Measurements from ENCODE around the gene BOLL.
"Not testable (repeated sequence)": the region's sequence is repeated elsewhere in the genome, so short reads cannot be mapped to it uniquely, and the experiment has no call there.

The BOLL gene, protein sequence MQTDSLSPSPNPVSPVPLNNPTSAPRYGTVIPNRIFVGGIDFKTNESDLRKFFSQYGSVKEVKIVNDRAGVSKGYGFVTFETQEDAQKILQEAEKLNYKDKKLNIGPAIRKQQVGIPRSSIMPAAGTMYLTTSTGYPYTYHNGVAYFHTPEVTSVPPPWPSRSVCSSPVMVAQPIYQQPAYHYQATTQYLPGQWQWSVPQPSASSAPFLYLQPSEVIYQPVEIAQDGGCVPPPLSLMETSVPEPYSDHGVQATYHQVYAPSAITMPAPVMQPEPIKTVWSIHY

DNA sequence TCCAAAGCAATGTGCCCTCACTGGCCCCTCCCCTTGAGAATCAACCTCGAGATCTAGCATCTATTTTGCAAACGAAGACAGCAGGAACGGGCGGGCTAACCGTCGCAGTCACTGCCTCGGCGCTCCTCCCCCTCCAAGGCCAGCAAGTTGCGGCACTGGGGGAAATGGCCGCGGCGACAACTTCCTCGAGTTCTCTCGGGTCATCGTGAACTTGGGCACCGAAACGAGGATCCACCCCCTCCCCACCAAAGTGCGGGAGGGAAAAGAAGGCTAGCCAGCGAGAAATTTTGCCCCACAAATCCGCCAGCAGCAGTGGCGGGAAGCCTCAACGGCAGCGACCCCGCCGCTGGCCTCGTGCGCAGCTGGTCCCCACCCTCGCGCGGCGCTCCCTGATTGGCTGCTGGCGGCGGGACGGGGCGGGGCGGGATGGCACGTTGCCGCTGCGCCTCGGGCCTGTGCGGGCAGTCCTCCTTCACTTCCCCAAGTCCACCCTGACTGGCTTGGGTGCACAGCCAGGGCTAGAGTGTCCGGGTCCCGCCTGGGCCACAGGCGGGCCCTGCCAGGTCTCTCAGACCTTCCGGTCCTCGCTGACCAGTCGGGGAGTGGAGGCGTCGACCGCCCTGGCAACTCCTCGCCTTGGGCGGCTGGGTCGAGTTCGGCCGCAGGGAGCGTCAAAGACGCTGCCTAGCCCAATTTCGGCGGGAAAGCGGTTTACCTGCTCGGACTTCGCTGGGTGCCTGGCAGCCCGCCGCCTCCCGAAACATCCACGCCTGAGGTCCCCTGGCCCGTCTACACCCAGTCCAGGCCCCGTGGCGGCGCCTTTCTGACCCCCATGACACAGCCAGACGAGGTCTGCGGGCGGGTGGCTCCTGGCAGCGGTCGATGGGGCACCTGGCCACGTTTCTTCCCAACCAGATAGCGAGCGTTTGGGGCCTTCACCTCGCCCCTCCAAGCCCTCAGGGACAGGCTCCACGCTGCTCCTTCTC is at the start of gene BOLL:
TSS of gene BOLL (minus strand) at position 364 of the 986 bp plus-strand sequence. CDS start 3,469 bp downstream, outside the sequence.
- DNase-seq (ENCODE audit: low read depth): no peak

DNA sequence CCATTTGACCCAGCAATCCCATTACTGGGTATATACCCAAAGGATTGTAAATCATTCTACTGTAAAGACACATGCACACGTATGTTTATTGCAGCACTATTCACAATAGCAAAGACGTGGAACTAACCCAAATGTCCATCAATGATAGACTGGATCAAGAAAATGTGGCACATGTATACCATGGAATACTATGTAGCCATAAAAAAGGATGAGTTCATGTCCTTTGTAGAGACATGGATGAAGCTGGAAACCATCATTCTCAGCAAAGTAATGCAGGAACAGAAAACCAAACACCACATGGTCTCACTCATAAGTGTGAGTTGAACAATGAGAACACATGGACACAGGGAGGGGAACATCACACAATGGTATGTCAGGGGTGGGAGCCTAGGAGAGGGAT is 49.7 kb upstream of the BOLL start:
- DNase-seq (ENCODE audit: low read depth): not testable (repeated sequence)

DNA sequence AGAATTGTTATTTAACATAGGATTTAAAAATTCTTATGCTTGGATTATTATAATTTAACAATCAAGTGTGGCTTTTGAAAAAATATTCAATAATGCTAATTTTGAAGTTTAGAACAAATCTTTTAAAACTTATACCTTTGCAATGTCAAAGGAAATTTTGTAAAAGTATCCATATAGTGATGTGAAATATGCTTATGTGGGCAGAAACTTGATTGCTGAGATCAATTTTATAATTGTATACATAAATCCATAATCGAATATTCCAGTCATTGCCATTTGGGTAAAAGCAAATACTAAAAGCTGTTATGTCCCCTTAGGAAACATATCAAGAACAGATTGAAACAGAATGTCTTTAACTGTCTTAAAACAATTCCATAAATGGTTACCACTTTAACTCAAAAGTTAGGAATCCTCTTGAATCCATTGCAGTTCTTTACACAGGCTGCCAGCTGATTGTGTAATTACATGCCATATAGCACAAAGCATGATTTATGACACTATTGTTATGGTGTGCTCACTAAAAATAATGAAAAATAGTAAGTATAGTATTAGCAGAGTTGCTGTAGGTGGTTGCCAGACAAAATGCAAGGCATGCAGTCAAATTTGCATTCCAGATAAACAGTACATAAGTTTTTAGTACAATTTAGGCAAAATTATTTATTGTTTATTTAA is 43.5 kb upstream of the BOLL start:
- no peak for DNase-seq (ENCODE audit: low read depth)

DNA sequence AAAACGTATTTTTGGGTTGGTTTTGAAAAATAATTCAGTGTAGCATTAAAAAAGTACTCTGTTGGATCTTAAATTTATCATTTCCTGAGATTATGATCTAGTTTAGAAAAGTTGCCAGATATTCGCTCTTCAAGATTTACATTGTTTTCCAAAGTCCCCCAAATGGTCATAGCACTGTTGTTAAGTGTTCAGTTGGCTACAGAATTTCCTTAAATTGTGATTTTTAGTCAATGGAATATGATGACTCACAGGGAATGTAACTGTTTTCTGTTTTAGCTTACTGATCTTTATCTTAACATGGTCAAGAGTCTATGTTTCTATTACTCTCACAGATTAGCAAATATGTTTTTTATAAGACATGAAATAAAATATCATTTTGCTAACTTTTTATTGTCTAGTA is 42.5 kb upstream of the BOLL start:
- DNase-seq (ENCODE audit: low read depth): peak; percentile 23

DNA sequence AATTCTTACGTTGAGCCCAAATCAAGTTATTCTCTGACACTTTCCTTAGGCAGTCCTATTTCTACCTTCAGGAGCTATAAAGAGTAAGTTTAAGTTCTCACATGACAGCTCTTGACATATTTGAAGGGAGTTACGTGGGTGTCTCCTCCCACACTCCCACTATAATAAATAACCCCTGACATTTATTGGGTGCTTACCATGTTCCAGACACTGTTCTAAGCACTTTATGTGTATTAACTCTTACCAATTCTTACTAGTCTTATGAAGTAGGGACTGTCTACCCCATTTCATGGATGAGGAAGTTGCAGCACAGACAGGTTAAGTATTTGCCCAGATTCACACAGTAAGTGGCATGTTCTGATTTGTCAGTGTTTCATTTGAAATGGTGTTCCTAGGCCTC is 37.2 kb upstream of the BOLL start:
- DNase-seq (ENCODE audit: low read depth): no peak

DNA sequence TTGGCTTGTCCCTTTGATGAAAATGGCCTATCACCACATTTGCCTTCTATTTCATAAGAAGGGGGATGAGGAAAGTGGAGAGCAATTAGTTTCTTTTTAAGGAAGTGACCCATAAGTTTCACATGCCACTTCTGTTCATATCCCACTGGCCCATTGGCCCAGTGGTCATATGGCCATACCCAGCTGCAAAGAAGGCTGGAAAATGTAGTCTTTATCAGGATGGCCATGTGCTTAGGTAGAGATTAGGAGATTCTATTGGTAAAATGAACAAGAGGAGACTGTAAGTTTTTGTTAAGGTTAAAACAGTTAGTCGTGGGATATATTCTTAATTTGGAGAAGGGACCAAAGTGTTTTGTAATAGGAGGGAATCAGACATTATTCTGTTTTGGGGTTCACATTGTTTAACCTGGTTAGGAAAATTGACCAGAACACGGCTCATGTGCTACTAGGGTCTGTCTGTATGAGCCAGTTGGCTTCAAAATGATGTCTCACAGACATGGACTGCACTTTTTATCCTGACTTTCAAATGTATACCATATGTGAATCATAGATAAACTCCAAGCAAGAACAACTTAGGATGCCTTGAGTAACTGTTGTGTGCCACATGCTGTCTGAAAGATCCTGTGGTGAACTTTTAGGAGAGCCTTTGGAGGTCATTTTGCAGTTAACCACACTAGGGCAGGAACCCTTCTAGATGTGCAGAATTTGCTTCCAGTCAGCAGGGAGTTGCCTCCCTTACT is 36.6 kb upstream of the BOLL start:
- no peak for DNase-seq (ENCODE audit: low read depth)

DNA sequence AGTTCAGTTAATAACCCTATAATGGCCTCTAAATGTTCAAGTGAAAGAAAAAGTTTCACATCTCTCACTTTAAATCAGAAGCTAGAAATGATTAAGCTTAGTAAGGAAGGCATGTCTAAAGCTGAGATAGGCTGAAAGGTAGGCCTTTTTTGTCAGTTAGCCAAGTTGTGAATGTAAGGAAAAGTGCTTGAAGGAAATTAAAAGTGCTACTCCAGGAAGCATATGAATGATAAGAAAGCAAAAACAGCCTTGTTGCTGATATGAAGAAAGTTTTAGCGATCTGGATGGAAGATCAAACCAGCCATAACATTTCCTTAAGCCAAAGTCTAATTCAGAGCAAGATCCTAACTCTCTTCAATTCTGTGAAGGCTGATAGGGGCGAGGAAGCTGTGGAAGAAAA is 29.4 kb upstream of the BOLL start:
- no peak for DNase-seq (ENCODE audit: low read depth)

DNA sequence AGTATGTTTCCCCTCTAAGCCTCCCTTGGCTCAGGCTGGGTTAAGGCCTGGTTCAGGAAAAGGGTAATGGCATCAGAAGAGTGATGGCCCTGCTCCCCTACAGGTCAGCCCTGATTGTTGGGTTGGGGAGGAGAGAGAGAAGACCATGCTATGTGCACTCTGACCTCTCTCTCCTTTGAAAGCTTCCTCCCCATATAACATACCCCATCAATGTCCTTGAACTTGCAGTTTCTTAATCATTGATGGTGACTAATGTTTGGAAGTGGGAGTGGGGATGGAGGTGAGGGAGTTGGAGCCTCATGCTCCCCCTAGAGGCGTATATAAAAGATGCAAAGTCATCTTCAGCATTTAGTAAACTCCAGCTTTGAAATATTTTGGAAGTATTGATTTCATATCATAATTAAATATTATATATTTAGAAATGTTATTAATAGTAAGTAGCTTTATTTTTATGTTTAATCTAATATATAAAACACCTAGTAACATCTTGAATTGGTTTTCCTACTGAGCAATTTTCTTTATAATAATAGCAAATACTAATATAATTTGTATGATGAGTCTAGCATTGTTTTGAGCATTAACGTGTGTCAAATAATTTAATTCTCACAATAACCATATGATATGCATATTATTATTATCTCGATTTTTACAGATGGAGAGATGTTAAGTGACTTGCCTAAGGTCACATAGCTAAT is 28.1 kb upstream of the BOLL start:
- peak; percentile 78 for DNase-seq (ENCODE audit: low read depth)

DNA sequence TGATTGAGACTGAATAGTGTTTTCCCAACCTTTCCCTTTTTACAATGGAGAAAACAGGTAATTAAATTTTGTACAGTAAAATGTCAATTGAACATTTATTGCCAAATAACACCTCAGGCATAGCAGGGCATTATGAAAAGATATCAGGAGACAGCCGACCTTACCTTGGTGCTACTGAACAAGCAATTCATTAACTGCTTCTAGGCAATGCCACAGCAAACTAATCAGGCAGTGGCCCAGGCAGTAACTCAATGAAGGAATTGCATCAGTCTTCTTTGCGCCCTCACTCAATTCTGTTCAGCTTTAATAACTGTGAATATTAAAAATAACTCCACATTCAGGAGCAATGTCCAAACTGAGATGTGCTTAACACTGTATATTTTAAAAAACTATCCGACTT is 25.4 kb upstream of the BOLL start:
- no peak for DNase-seq (ENCODE audit: low read depth)

DNA sequence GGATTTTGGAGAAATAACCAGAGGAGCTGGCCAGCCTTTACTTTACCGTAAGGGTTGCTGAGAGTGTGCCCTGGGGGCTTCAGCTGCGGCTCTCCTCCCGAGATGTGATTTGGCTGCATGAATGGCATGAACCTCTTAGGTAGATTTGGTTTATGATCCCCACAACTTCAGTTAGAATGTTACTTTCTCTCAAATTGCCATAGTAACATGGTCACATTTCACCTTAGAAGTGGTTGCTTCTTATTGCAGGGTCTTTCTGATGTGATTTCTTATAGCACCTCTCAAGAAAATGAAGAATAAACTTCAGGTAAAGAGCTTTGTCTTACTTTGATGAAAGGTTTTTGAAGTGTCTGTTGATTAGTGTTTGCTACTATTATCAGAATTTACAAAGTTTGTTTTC is 24.9 kb upstream of the BOLL start:
- DNase-seq (ENCODE audit: low read depth): no peak

DNA sequence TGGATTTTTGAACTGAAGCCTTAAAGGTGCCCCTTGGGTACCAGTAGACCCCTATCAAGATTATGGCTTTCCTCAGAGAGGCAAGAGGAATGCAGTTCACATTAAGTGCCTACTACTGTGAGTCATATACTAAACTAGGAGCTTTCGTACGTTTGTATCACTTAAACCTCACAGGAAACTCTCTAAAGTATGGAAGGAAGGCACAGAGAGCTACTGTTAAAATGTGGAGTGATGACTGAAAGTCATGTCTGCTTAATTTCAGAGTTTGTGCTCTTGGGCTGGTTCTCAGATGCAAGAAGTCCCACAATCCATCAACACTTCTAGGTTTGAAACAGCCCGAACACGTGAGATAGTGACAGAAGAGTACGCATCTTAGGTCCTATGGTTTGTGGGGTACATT is 23.9 kb upstream of the BOLL start:
- DNase-seq (ENCODE audit: low read depth): no peak

DNA sequence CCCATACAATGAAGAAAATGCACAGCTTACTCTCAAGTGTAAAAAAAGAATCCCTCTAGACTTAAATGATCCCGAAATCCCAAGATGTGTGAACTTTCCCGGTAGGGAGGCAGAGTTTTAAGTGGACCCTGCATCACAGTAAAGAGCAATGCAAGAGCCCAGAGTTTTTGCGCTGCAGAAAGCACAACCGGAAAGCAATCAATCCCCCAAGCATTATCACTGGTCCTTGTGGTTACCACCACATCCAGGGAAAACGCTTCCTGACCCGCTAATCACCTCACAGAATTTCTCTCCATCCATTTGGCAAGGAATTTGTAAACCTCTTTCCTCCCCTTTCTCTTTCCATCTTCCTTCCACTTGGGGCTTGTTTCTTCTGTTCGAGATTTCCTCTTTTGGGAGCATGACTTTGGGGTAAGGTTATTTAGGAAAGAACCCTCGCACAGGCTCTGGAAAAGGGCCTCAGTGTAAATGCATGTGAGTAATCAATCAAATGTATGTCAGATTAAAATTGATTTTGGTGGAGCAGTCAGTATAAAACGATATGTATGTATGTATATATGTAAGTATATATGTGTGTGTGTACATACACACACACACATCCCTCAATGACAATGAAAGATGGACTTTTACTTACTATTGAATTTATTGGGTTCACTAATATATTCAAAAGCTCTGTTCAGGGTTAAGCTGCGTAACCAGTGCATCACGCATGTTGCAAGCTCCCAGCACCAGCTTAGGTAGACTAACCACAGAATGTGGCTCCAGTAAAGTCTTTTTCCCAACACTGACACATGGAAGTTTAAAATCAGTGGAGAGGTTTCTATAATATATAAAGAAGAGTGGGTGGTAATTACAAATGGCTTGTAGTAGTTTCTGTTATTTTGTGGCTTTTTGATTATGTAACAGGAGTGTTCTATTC is 20.9 kb upstream of the BOLL start:
- DNase-seq (ENCODE audit: low read depth): no peak

DNA sequence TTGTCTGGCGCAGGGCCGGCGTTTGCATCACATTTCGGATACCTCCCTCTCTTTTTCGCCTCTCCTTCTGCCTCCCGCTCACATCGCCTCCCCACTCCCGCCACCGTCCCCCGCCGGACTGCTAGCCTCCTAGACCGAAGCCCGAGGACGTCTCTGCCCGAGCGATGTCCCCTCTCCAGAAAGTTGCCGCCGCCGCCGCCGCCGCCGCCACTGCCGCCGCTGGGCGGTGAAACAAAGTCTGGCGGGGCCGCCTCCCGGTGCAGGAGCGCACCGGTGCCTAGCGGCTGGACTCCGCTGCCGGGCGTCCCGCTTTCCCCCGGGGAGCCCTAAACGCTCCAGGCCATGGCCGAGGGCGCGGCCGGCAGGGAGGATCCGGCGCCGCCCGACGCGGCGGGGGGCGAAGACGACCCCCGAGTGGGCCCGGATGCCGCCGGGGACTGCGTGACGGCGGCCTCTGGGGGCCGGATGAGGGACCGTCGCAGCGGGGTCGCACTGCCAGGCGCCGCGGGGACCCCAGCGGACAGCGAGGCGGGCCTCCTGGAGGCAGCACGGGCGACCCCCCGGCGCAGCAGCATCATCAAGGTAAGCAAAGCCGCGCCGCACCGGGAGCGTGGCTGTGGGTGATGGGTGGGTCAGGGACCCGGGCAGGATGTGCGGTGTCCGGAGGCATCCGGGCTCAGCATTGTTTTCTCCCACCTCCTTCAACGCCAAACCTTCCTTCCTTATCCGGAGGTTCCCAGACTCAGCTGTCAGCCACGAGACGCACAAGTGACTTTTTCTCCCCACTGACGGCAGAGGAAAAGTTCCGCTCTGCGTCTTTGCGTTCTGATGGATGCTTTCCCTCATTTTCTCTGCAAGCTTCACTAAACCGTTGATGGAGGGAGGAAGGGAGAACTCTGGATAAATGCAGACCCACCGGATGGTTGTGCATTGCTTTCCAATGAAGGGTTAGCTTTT is 19.9 kb upstream of the BOLL start:
- DNase-seq (ENCODE audit: low read depth): peak; percentile 25

DNA sequence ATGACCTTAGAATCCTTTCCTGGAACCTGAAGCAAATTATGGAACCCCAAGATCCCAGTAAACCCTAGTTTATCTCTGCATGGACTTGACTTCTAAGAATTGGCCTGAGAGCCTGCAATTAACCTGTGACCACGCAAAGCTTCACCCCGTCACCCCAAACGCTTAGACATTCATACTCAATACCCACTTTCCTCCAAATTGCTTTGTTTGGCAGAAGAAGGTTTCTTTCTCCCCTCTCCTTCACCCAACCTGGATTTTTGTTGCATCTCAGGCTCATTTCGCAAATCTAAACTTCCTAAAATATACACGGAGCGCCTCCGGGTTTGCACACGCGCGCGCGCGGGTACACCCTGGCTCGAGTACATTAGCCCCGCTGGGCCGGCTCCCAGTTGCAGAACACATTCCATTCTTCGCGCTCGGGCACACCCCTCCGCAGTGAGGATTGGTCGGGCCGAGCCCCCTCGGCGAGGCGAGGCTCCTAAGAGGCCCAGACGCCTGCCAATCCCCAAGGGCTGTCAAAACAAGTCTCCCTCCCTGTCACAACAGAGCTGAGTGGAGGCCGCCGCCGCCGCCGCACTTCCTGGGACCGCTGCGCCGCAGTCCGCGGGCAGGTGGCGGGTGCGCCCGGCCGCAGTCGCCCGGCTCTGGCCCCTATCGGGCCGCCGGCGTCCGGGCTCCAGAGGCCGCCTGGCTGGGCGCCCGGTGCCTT is 19.1 kb upstream of the BOLL start, which contains the start of gene PLCL1:
TSS of gene PLCL1 (plus strand) at position 545 of the 709 bp plus-strand sequence.
- DNase-seq (ENCODE audit: low read depth): peak; percentile 91

DNA sequence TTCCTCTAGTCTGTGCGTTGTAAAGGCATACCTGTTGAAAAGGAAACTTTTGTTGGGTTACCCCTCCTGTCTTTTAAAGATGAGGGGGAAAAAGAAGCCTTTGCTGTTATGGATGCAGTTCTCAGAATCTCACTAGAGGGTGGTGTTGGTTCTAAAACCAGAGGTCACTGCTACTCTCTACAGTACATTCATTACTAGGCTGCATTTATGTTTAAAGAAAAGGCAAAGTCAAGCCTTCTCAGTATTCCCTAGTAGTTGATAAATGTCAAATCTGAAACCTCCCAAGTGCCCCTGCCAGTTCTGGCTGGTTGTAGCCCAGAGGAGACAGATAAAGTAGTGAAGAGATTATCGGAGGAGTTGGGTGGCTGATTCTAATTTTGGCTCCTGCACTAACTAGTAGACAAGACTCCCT is 17.9 kb upstream of the BOLL start:
- peak; percentile 67 for DNase-seq (ENCODE audit: low read depth)

DNA sequence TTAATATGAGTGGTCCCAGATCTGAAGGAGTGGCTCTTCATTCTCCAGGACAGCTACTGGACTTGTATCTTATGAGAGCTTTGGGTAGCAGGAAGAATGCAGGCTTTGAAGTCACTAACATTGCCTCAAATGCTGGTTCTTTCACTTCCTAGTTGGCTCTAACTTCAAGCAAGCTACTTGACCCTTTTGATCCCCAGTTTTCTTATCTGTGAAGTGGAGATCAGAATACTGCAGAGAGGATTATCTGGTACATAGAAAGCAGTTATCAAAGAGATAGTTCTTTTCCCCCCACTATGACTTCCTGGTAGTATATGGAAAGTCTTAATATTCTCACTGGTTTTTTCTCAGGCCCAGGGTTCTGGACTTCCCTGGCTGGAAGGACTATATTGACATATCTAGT is 15.9 kb upstream of the BOLL start:
- no peak for DNase-seq (ENCODE audit: low read depth)

DNA sequence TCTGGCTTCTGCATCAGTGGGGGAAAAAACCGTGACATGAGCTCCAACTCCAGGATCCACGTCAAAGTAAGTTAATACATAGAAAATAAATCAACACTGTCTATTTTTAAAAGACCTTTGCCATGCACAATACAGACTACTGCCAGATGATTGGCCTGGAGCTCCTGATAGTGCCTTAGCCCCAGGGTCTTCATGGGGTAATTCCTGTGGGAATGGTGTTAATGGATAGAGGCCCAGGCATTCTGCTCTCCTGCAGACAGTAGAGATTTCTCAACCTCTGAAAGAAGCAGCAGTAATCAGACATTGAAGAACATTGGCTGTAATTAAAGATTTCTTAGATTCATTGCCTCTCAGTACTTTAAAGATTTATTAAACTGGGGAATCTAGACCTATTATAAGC is 15.0 kb upstream of the BOLL start:
- no peak for DNase-seq (ENCODE audit: low read depth)

DNA sequence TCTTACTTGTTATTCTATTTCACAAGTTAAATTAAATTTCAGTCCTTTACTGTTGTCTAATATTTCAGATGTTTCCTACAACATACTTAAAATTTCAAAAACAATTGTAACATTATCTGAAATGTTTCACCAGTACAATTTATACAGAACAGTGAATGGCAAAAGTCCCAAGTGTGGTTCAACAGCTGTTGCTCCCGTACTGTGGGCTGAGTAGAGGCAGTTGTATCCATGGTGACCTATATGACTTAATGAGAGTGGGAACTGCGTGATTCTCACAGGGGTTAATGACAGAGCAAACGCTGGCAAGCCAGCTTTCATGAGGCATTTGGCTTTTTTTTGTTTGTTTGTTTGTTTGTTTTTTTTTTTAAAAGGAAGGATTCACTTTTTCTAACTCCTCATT is 13.9 kb upstream of the BOLL start:
- no peak for DNase-seq (ENCODE audit: low read depth)
